HepG2 (cell line): ENCODE results near the gene URM1. TPM values are rescaled to one million over a fixed set of nuclear protein-coding genes. Genes with fewer than 3 reads are reported as not detected.

Experiments used
- ATAC-seq: fragments of 200-7000 bp; cut with Tn5 transposase; 3 replicates; pipeline ENCODE4 v1.9.1; 2020; ENCODE audit warnings: mild to moderate bottlenecking, moderate library complexity
- BruUV-seq: library from RNA; stranded (reverse); fragments of 400-500 nt; replicated peaks from 2 replicates; lab custom pipeline; 2021; lab: Mats Ljungman, UMichigan
- CTCF ChIA-PET: fragments of 300-600 bp; formaldehyde crosslinking; extraction: SDS; loops from one replicate; lab custom pipeline; 2021; ENCODE audit warnings: low total read pairs, inconsistent platforms, low intra/inter-chr PET ratio; lab: Yijun Ruan, JAX
- POLR2A ChIA-PET: fragments of 350-600 bp; sonication (Branson Sonifier 250); formaldehyde crosslinking; loops from one replicate; lab custom pipeline; 2020; ENCODE audit warnings: antibody characterized with exemption, inconsistent platforms; lab: Yijun Ruan, JAX
- DNase-seq: peaks from one replicate; pipeline ENCODE4 v3.0.0-alpha.2; 2015; ENCODE audit warnings: low spot score
- FAIRE-seq: peaks from 3 replicates; lab custom pipeline; 2011; peaks lifted over from hg19 to GRCh38; lab: Jason Lieb, UNC
- H2AFZ ChIP-seq: one replicate; pipeline ENCODE4 v1.6.1; 2011; ENCODE audit warnings: low read length, inconsistent platforms
- H3K27ac ChIP-seq: fragments of 300-600 bp; 3 replicates; pipeline ENCODE4 v1.8.0; 2011; ENCODE audit warnings: mixed run types, mild to moderate bottlenecking, mixed read lengths, low read length, inconsistent platforms; ENCODE audit not compliant: insufficient read depth; ENCODE audit errors: extremely low read length
- H3K27me3 ChIP-seq, 2 experiments: fragments of 200-600 bp in 1 of 2; 2 replicates in 1 of 2; 3 replicates in 1 of 2; pipeline versions ENCODE4 v1.6.0 to v1.8.0; 2011; ENCODE audit warnings: low read length in 2 of 2, mild to moderate bottlenecking in 2 of 2, moderate library complexity in 2 of 2, inconsistent platforms in 1 of 2; ENCODE audit not compliant: insufficient read depth in 2 of 2, control insufficient read depth in 1 of 2
- H3K36me3 ChIP-seq, 2 experiments: fragments of 200-600 bp in 1 of 2; replicated peaks in 1 of 2; 2 replicates in 1 of 2; 3 replicates in 1 of 2; pipeline versions ENCODE4 v1.5.1 to v1.8.0; 2011; ENCODE audit warnings: low read length in 2 of 2, inconsistent platforms in 1 of 2; ENCODE audit not compliant: insufficient read depth in 2 of 2, control insufficient read depth in 1 of 2
- H3K4me1 ChIP-seq: 2 replicates; pipeline ENCODE4 v1.5.1; 2012; ENCODE audit warnings: low read length, inconsistent platforms; ENCODE audit not compliant: insufficient read depth
- H3K4me2 ChIP-seq: 2 replicates; pipeline ENCODE4 v1.6.0; 2011; ENCODE audit warnings: low read depth, low read length, inconsistent platforms
- H3K4me3 ChIP-seq, 3 experiments: fragments of 200-600 bp in 1 of 3; sonication (generic), shearing (Covaris generic) in 1 of 3; replicated peaks in 1 of 3; 2 replicates each; pipeline ENCODE4 v1.5.1; 2011 to 2016; ENCODE audit warnings: low read length in 3 of 3, inconsistent platforms in 2 of 3, low read depth in 2 of 3, mild to moderate bottlenecking in 2 of 3, control low read depth in 1 of 3, mixed read lengths in 1 of 3; ENCODE audit not compliant: insufficient read depth in 1 of 3
- H3K79me2 ChIP-seq: one replicate; pipeline ENCODE4 v1.6.1; 2011; ENCODE audit warnings: low read length, inconsistent platforms; ENCODE audit not compliant: insufficient read depth
- H3K9ac ChIP-seq: 2 replicates; pipeline ENCODE4 v1.6.0; 2011; ENCODE audit warnings: mild to moderate bottlenecking, low read depth, low read length, inconsistent platforms; ENCODE audit not compliant: insufficient read depth
- H3K9me3 ChIP-seq: 2 replicates; pipeline ENCODE4 v1.5.1; 2012; ENCODE audit warnings: mild to moderate bottlenecking, low read length
- H4K20me1 ChIP-seq: 2 replicates; pipeline ENCODE4 v1.6.0; 2011; ENCODE audit warnings: inconsistent platforms, mild to moderate bottlenecking, low read length, moderate library complexity; ENCODE audit not compliant: insufficient read depth
- CCDC6 ChIP-seq: sonication (generic); formaldehyde crosslinking; IDR thresholded peaks from 2 replicates; pipeline ENCODE4 v1.8.1; 2022; ENCODE audit warnings: mild to moderate bottlenecking, missing genetic modification reagents, moderate library complexity
- CREB3 ChIP-seq: sonication (generic); formaldehyde crosslinking; IDR thresholded peaks from 2 replicates; pipeline ENCODE4 v1.5.0; 2020; ENCODE audit warnings: missing genetic modification reagents
- MLX ChIP-seq: IDR thresholded peaks from 2 replicates; pipeline ENCODE4 v1.6.1; 2016
- NR1H2 ChIP-seq: sonication (generic); formaldehyde crosslinking; IDR thresholded peaks from 2 replicates; pipeline ENCODE4 v1.8.1; 2022; ENCODE audit warnings: low read depth, missing genetic modification reagents, borderline replicate concordance
- NR2F6 ChIP-seq, 2 experiments: IDR thresholded peaks; 2 replicates each; pipeline ENCODE4 v1.6.1; 2016; ENCODE audit warnings: antibody characterized with exemption in 1 of 2, mild to moderate bottlenecking in 1 of 2
- SALL1 ChIP-seq: sonication (generic); formaldehyde crosslinking; IDR thresholded peaks from 2 replicates; pipeline ENCODE4 v1.8.0; 2022; ENCODE audit warnings: mild to moderate bottlenecking, missing genetic modification reagents
- SAP130 ChIP-seq: IDR thresholded peaks from 2 replicates; pipeline ENCODE4 v1.6.1; 2016; ENCODE audit warnings: low read depth
- SMC3 ChIP-seq: IDR thresholded peaks from 2 replicates; pipeline ENCODE4 v1.6.1; 2011; ENCODE audit warnings: low read length, improper control_type of control experiment
- STAG1 ChIP-seq: sonication (generic); formaldehyde crosslinking; IDR thresholded peaks from 2 replicates; pipeline ENCODE4 v1.4.0; 2020; ENCODE audit warnings: missing genetic modification reagents
- TRIM22 ChIP-seq: fragments of 450-650 bp; IDR thresholded peaks from 2 replicates; pipeline ENCODE4 v1.6.1; 2017
- XRCC5 ChIP-seq: fragments of 200-400 bp; formaldehyde crosslinking; optimal IDR thresholded peaks from 2 replicates; pipeline ENCODE3; 2017; ENCODE audit warnings: mild to moderate bottlenecking, low read length
- ZFAT ChIP-seq: sonication (generic); formaldehyde crosslinking; conservative IDR thresholded peaks from 2 replicates; pipeline ENCODE4 v1.8.1; 2023; ENCODE audit warnings: missing genetic modification reagents, inconsistent platforms
- ZNF34 ChIP-seq: sonication (generic); formaldehyde crosslinking; IDR thresholded peaks from 2 replicates; pipeline ENCODE4 v1.4.0; 2020; ENCODE audit warnings: mild to moderate bottlenecking, missing genetic modification reagents, borderline replicate concordance
- ZNF629 ChIP-seq: sonication (generic); formaldehyde crosslinking; conservative IDR thresholded peaks from 2 replicates; pipeline ENCODE4 v1.5.0; 2020; ENCODE audit warnings: missing genetic modification reagents
- ZSCAN12 ChIP-seq: sonication (generic); formaldehyde crosslinking; IDR thresholded peaks from 2 replicates; pipeline ENCODE4 v1.9.0; 2021; ENCODE audit warnings: mild to moderate bottlenecking, missing genetic modification reagents
- WGBS: methylation state at CpG from one replicate; pipeline ENCODE4 v1.1.6; 2017; ENCODE audit warnings: low lambda C conversion rate; 5-methylcytosine and 5-hydroxymethylcytosine counted together
- in situ Hi-C: cut with HindIII; loops from 2 replicates; pipeline ENCODE4 v1.10.0; 2017; ENCODE audit warnings: low pct_unique_long_range_greater_than_20kb; ENCODE audit not compliant: extremely low pct_ligation_motif_present
- intact Hi-C: fragments of 100-400 bp; cut with micrococcal nuclease; formaldehyde crosslinking; loops from one replicate; pipeline ENCODE4 v1.10.0; 2022; ENCODE audit not compliant: unreplicated experiment
- polyA plus RNA-seq, 8 experiments: library from polyadenylated mRNA; depleted of rRNA in 3 of 8; stranded (reverse) in 7 of 8; unstranded in 1 of 8; fragments of >200 nt; fragmentation: Illumina TruSeq in 4 of 8; extraction: Trizol in 4 of 8; gene quantifications; 2 replicates each; pipeline versions ENCODE4 v1.2.1 to v1.2.3, GENCODE V29; 2011 to 2016; ENCODE audit warnings: low read depth in 4 of 8, missing spikeins in 1 of 8, mixed read lengths in 1 of 8; ENCODE audit not compliant: insufficient read depth in 1 of 8
- total RNA-seq, 5 experiments: library from RNA; depleted of rRNA; stranded (reverse); fragments of >200 nt; fragmentation: Illumina TruSeq; extraction: Trizol; gene quantifications; 2 replicates each; pipeline ENCODE4 v1.2.3, GENCODE V29; 2016; ENCODE audit warnings: low read depth in 1 of 5
- TF ChIP-seq, protein P1 (sequence below): sonication (generic); formaldehyde crosslinking; IDR thresholded peaks from 2 replicates; pipeline ENCODE4 v1.5.0; 2020; ENCODE audit warnings: mild to moderate bottlenecking, missing genetic modification reagents

Gene URM1
- total and polyA plus RNA-seq, 2 of the 13 experiments (the other 11 are each of a cell fraction or from before 2014, with no cell fraction given): 37.1 to 41.3 TPM

DNA sequence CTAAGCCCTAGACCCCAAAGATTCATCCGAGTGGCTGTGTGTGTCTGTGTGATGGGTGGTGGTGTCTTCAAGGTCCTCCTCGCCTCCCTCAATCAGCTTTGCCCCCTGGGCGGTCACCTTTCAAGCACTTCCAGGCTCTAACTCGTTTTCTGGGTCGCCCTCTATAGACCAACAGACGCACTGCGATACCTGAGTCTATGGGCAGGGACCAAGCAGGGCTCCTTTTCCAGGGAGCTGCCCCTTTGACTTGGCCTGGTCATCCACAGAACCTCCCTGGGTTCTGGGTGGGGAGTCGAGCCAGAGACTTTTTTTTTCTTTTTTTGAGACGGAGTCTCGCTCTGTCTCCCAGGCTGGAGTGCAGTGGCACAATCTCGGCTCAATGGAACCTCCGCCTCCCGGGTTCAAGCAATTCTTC lies 29.7 kb upstream of the URM1 start (continued):
- TF ChIP-seq NR2F6 (IDR thresholded peaks at IDR 0.05) (0 out of 2 replicates have a peak, but pooled peaks have one; percentile 5), NR2F6 (CRISPR knock-in tag; IDR thresholded peaks at IDR 0.05) (peak; percentile 55), STAG1 (CRISPR knock-in tag) (peak; percentile 75), SALL1 (CRISPR knock-in tag) (no peak; the same call in 1 of the 2 replicates), ZFAT (CRISPR knock-in tag) (no peak), SMC3 (peak; percentile 60), XRCC5 (peak; percentile 45), SAP130 (peak; percentile 58; the same call in 1 of the 2 replicates), ZNF629 (CRISPR knock-in tag) (0 out of 2 replicates have a peak, but pooled peaks have one; percentile 20)

DNA sequence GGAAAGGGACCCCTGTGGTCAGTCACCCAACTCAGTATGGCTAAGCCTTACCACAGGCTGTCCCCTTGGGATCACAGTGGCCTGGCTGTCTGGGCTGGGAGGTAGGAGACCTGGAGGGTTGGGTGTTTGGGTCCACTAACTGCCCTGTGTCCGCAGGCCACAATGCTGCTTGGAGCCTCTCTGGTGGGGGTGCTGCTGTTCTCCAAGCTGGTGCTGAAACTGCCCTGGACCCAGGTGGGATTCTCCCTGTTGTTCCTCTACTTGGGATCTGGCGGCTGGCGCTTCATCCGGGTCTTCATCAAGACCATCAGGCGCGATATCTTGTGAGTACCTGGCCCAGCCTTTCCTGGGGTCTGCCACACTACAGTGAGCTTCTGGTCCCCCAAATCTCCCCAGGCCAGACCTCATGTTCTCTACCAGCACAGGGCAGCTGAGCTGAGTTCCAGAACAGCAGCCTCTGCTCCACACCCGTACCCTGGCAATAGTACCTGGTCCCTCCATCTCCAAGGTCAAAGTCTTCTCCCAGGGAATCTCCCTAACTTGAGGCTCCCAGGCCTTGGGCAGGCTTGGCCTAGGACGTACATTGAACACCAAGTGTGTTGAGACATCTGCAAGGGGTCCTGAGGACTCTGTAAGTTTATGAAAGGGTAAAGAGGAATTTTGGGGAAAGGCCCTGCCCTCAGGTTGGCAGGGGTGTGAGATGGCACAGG lies 28.0 kb upstream of the URM1 start:
- Histone ChIP-seq H3K9me3 (no peaks in the 10 kb centered on the region), H4K20me1 (no peaks in the 10 kb centered on the region), H3K36me3 (peaks cover 15 to 35% of the 10 kb centered on the region in 2 experiments; a peak in 4 of 5 replicates), H3K4me3 (no peak overlapping the region), H3K79me2 (no peaks in the 10 kb centered on the region), H3K9ac (no peak overlapping the region), H3K4me1 (peaks cover 19% of the 10 kb centered on the region), H3K4me2 (no peak overlapping the region), H3K27me3 (no peaks in the 10 kb centered on the region), H2AFZ (no peak overlapping the region), H3K27ac (no peak overlapping the region)
- 100% methylated on average over 2 of the region's 8 CpGs for WGBS
- ATAC-seq (no peak), DNase-seq (no peak), FAIRE-seq (no peak)
- in situ Hi-C loops: loop anchor here (5.0 kb wide), 1 partner anchor 46 kb away; no protein-coding TSS in a partner anchor
- TF ChIP-seq MLX (no peak), CCDC6 (no peak), ZNF34 (CRISPR knock-in tag) (no peak), TRIM22 (no peak), CREB3 (CRISPR knock-in tag) (no peak), NR1H2 (CRISPR knock-in tag) (no peak), ZSCAN12 (no peak)
- TF ChIP-seq, protein P1, sequence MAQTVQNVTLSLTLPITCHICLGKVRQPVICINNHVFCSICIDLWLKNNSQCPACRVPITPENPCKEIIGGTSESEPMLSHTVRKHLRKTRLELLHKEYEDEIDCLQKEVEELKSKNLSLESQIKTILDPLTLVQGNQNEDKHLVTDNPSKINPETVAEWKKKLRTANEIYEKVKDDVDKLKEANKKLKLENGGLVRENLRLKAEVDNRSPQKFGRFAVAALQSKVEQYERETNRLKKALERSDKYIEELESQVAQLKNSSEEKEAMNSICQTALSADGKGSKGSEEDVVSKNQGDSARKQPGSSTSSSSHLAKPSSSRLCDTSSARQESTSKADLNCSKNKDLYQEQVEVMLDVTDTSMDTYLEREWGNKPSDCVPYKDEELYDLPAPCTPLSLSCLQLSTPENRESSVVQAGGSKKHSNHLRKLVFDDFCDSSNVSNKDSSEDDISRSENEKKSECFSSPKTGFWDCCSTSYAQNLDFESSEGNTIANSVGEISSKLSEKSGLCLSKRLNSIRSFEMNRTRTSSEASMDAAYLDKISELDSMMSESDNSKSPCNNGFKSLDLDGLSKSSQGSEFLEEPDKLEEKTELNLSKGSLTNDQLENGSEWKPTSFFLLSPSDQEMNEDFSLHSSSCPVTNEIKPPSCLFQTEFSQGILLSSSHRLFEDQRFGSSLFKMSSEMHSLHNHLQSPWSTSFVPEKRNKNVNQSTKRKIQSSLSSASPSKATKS (CRISPR knock-in tag): no peak
- POLR2A ChIA-PET: no interaction called here
- BruUV-seq: no TSS peak
- CTCF ChIA-PET: no interaction called here
- intact Hi-C loops: no loop called here
